ENCODE results near the gene IGFN1. TPM values are rescaled to one million over a fixed set of nuclear protein-coding genes. Genes with fewer than 3 reads are reported as not detected.

IGFN1 gene
- polyA plus RNA-seq, 1 donor from 2014 or later: not detected

DNA sequence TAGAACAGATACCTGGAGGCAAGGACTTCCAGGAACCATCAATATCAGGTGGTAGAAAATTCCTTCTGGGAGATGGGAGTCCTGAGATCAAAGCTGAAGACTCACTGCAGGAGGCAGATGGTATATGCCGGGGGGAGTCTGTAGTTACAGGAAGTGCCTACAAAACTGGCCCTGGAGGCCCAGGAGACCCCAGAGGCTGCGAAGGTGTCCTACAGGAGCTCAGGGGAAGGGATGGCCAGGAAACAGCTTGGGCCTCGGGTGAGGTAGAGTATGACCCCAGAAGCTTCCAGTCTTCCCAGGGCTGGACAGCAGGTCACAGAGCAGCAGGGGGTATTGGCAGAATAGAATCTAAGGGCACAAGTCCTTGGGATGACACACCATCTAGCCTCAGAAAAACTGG, 16.4 kb downstream of the IGFN1 start:
- Histone ChIP-seq H3K4me3 (ENCODE audit: low read length) (no peak overlapping the region), H3K9me3 (ENCODE audit: low read length) (no peaks in the 10 kb centered on the region), H3K9ac (ENCODE audit: low read length) (no peak overlapping the region), H3K79me2 (replicated peaks; ENCODE audit: insufficient read depth, low read length) (no peaks in the 10 kb centered on the region), H3F3A (ENCODE audit: insufficient read depth, low read length, poor library complexity, severe bottlenecking) (no peaks in the 10 kb centered on the region), H3K4me2 (ENCODE audit: low read length) (no peak overlapping the region), H3K27ac (ENCODE audit: low read length) (no peak overlapping the region), H3K27me3 (ENCODE audit: insufficient read depth, low read depth, low read length) (no peaks in the 10 kb centered on the region), H3K9me2 (ENCODE audit: insufficient read depth, low read length) (no peaks in the 10 kb centered on the region), H2AFZ (ENCODE audit: low read depth, low read length) (no peak overlapping the region), H4K20me1 (ENCODE audit: insufficient read depth) (no peaks in the 10 kb centered on the region), H3K36me3 (ENCODE audit: insufficient read depth, low read length) (no peaks in the 10 kb centered on the region)
- TF ChIP-seq RAD21 (conservative IDR thresholded peaks at IDR 0.05) (no peak), EP300 (conservative IDR thresholded peaks at IDR 0.05; ENCODE audit: poor library complexity, severe bottlenecking) (no peak), TAF1 (IDR thresholded peaks at IDR 0.05; ENCODE audit: low read depth) (no peak), SMC3 (conservative IDR thresholded peaks at IDR 0.05; ENCODE audit: poor library complexity) (no peak), MXI1 (conservative IDR thresholded peaks at IDR 0.05; ENCODE audit: poor library complexity, severe bottlenecking) (no peak), EZH2 (IDR thresholded peaks at IDR 0.05; ENCODE audit: borderline replicate concordance, insufficient read depth, low read length, poor library complexity, severe bottlenecking) (no peak), POLR2AphosphoS5 (IDR thresholded peaks at IDR 0.05) (no peak)
- TF ChIP-seq, protein P1, sequence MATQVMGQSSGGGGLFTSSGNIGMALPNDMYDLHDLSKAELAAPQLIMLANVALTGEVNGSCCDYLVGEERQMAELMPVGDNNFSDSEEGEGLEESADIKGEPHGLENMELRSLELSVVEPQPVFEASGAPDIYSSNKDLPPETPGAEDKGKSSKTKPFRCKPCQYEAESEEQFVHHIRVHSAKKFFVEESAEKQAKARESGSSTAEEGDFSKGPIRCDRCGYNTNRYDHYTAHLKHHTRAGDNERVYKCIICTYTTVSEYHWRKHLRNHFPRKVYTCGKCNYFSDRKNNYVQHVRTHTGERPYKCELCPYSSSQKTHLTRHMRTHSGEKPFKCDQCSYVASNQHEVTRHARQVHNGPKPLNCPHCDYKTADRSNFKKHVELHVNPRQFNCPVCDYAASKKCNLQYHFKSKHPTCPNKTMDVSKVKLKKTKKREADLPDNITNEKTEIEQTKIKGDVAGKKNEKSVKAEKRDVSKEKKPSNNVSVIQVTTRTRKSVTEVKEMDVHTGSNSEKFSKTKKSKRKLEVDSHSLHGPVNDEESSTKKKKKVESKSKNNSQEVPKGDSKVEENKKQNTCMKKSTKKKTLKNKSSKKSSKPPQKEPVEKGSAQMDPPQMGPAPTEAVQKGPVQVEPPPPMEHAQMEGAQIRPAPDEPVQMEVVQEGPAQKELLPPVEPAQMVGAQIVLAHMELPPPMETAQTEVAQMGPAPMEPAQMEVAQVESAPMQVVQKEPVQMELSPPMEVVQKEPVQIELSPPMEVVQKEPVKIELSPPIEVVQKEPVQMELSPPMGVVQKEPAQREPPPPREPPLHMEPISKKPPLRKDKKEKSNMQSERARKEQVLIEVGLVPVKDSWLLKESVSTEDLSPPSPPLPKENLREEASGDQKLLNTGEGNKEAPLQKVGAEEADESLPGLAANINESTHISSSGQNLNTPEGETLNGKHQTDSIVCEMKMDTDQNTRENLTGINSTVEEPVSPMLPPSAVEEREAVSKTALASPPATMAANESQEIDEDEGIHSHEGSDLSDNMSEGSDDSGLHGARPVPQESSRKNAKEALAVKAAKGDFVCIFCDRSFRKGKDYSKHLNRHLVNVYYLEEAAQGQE (IDR thresholded peaks at IDR 0.05; ENCODE audit: borderline replicate concordance): no peak
- TF ChIP-seq, protein P2, sequence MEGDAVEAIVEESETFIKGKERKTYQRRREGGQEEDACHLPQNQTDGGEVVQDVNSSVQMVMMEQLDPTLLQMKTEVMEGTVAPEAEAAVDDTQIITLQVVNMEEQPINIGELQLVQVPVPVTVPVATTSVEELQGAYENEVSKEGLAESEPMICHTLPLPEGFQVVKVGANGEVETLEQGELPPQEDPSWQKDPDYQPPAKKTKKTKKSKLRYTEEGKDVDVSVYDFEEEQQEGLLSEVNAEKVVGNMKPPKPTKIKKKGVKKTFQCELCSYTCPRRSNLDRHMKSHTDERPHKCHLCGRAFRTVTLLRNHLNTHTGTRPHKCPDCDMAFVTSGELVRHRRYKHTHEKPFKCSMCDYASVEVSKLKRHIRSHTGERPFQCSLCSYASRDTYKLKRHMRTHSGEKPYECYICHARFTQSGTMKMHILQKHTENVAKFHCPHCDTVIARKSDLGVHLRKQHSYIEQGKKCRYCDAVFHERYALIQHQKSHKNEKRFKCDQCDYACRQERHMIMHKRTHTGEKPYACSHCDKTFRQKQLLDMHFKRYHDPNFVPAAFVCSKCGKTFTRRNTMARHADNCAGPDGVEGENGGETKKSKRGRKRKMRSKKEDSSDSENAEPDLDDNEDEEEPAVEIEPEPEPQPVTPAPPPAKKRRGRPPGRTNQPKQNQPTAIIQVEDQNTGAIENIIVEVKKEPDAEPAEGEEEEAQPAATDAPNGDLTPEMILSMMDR (IDR thresholded peaks at IDR 0.05; ENCODE audit: poor library complexity, severe bottlenecking): no peak

DNA sequence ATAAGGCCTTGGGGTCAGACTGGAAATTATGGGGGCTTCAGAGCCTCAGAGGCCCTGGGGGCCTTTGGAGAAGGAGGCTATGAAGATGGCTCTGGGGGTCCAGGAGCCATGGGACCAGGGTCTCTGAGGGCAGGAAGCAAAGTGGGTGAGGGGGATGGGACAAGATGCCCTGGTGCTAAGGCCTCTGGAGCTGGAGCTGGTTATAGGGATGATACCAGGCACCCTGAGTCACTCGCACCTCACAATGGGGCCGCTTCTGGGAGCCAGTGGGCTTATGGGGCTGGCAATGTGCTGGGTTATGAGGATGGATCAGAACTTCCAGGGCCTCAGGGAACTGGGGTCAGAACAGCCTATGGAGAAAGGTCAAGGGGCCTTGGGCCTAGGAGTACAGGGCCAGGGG, 17.6 kb downstream of the IGFN1 start:
- Histone ChIP-seq H3K9me3 (ENCODE audit: low read length) (no peaks in the 10 kb centered on the region), H4K20me1 (ENCODE audit: insufficient read depth) (no peaks in the 10 kb centered on the region), H3K27ac (ENCODE audit: low read length) (no peak overlapping the region), H3K4me3 (ENCODE audit: low read length) (no peak overlapping the region), H3F3A (ENCODE audit: insufficient read depth, low read length, poor library complexity, severe bottlenecking) (no peaks in the 10 kb centered on the region), H3K36me3 (ENCODE audit: insufficient read depth, low read length) (no peaks in the 10 kb centered on the region), H3K9ac (ENCODE audit: low read length) (no peak overlapping the region), H2AFZ (ENCODE audit: low read depth, low read length) (no peak overlapping the region), H3K9me2 (ENCODE audit: insufficient read depth, low read length) (no peaks in the 10 kb centered on the region), H3K79me2 (replicated peaks; ENCODE audit: insufficient read depth, low read length) (no peaks in the 10 kb centered on the region), H3K27me3 (ENCODE audit: insufficient read depth, low read depth, low read length) (no peaks in the 10 kb centered on the region), H3K4me2 (ENCODE audit: low read length) (no peak overlapping the region)
- TF ChIP-seq, protein P2 (IDR thresholded peaks at IDR 0.05; ENCODE audit: poor library complexity, severe bottlenecking): no peak
- TF ChIP-seq POLR2AphosphoS5 (IDR thresholded peaks at IDR 0.05) (no peak), SMC3 (conservative IDR thresholded peaks at IDR 0.05; ENCODE audit: poor library complexity) (no peak), EP300 (conservative IDR thresholded peaks at IDR 0.05; ENCODE audit: poor library complexity, severe bottlenecking) (no peak), RAD21 (conservative IDR thresholded peaks at IDR 0.05) (no peak), EZH2 (IDR thresholded peaks at IDR 0.05; ENCODE audit: borderline replicate concordance, insufficient read depth, low read length, poor library complexity, severe bottlenecking) (no peak), MXI1 (conservative IDR thresholded peaks at IDR 0.05; ENCODE audit: poor library complexity, severe bottlenecking) (no peak), TAF1 (IDR thresholded peaks at IDR 0.05; ENCODE audit: low read depth) (no peak)
- TF ChIP-seq, protein P1 (IDR thresholded peaks at IDR 0.05; ENCODE audit: borderline replicate concordance): no peak
